NCI-H69 (cell line): ENCODE results near the gene FLT4.

Experiments used
- DNase-seq: peaks from one replicate; lab custom pipeline; 2025; lab: John Stamatoyannopoulos, UW

FLT4 gene

DNA sequence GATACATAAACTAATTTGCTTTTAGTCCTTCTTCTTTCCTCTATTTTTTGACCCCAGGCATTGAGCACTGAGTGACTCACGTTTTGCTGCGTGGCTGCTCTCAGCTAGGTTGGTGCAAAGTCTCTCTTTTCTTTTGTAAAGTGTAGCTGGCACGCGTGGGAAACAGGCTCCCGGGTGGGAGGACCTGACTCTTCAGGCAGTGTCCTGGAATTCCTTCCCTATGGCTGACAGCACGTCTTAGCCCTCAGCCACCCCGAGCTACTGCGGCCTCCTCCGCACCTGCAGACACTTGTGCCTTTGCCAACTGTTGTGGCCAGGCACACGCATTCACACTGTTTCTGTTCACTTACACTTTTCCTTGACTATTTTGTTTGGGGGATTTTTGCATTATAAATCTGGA lies 57.2 kb downstream of the FLT4 start:
- no peak for DNase-seq

DNA sequence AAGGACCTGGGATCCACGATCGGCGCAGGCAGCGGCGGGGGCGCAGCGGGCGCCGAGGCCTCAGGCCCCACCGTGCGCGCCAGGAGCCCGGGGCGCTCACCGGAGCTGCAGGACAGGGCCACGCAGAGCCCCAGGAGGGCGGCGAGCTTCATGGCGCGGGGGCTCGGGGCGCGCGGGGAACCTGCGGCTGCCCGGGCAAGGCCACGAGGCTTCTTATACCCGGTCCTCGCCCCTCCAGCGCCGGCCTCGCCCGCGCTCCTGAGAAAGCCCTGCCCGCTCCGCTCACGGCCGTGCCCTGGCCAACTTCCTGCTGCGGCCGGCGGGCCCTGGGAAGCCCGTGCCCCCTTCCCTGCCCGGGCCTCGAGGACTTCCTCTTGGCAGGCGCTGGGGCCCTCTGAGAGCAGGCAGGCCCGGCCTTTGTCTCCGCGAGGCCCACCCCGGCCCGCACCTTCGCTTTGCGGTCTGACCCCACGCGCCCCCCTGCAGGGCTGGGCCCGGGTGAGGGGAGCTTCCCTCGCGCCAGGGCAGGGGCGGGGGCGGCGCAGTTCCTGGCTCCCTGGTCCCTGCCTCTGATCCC lies 58.0 kb downstream of the FLT4 start, which contains the start of gene SCGB3A1:
TSS of gene SCGB3A1 (minus strand) at position 189 of the 577 bp plus-strand sequence. CDS start at position 152, 37 bp downstream.
- DNase-seq = peak; percentile 30

DNA sequence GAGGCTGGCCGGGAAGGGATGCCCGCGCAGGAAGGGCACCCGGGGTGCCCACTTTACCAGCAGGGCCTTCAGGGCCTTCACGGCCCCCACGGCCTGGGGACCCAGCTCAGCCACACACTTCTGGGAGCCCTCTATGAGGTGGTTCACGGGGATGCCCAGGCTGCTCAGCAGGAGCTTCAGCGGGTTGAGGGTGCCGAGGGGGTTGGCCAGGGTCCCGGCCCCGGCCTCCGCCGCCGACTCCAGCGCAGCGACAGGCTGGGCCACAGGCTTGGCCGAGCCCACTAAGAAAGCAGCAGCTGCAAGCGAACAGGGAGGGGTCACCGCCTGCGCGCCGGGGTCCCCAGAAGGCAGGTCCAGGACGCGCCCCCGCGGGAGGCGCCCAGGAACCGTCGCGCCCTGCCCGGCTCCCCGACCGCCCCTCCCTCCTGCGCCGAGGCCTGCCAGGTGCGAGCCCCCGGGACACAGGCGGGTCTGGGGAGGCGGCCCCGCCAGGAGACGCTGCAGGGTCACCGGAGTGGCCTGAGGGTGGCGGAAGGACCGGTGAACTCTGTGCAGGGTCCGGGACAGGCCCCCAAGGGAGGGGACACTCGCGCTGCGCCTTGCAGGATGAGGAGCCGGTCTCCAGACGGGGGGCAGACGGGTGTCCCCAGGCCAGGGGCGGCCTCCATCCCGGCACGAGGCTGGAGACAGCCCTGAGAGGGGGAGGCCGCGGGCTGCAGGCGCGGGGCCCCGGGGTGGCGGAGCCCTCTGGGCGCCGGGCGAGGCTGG lies 58.7 kb downstream of the FLT4 start:
- DNase-seq = peak; percentile 23

DNA sequence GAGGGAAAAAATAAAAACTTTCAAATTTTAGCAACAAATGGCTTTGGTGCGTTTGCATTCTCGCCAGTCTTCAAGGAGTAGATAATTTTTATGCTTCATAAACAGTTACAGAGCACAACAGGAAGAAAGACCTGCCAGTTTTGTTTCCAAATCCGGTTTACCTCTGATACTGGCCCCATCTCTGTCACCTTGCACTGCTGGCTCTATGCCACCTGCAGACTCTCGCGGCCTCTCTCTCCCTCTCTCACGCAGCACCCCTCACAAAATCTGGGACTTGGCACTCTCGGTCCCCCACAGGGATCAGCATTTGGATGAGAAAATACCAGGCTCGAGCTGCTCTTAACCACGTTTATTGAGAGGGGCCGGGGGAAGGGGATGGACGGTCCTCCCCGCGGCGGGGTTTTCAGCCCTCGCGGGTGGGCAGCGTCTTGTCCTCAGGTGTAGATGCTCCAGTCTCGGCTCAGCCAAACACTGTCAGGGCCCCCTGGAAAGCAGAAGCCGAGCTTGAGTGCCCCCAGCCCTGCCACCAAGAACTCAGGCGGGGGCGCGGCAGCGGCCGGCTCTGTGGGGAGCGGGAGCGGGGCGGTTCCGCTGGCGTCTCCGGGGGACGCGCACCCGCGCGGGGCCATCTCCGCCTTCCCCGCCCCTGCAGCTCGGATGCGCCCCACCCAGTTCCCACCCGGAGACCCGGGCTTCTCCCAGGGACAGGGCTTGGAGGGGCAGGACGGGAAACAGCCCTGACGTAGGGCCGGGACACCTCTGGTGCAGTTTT lies 59.4 kb downstream of the FLT4 start:
- peak; percentile 20 for DNase-seq

DNA sequence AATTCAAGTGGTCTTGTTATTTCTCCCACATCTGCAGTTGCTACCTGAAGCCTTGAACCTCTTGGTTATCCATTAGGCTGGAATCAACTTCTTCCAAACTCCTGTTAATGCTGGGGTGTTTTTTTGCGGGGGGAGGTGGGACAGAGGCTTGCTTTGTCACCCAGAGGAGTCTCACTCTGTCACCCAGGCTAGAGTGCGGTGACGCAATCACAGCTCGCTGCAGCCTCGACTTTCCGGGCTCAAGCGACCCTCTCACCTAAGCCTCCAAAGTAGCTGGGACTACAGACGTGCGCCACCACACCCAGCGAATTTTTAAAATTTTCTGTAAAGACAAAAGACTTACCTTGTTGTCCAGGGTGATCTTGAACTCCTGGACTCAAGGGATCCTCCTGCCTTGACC lies 62.5 kb downstream of the FLT4 start:
- DNase-seq = no peak

DNA sequence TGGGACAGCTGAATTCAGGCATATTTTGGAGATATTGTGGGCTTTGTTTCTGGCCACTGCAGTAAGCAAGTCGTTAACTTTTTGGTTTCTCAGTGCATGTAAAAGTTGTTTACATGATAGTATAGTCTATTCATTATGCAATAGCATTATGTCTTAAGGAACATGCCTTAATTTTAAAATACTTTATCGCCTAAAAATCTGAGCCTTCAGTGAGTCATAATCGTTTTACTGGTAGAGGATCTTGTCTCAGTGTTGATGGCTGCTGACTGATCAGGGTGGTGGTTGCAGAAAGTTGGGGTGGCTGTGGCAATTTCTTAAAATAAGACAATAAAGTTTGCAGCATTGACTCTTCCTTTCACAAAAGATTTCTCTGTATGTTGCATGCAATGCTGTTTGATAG lies 63.2 kb downstream of the FLT4 start:
- DNase-seq = no peak

DNA sequence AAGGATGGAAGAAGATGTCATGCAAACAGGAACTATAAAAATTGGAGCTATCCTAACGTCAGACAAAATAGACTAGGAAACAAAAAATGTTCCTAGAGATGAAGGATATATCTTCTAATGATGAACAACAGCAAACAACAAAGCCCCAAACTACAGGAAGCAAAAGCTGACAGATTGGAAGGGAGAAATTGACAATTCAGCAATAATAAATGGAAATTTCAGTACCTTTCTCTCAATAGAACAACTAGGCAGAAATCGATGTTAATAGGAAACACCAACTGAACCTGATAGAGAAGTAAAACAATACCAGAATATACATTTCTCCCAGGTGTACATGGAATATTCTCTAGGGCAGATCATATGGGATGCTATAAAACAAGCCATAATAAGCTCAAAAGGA lies 65.7 kb downstream of the FLT4 start:
- no peak for DNase-seq

DNA sequence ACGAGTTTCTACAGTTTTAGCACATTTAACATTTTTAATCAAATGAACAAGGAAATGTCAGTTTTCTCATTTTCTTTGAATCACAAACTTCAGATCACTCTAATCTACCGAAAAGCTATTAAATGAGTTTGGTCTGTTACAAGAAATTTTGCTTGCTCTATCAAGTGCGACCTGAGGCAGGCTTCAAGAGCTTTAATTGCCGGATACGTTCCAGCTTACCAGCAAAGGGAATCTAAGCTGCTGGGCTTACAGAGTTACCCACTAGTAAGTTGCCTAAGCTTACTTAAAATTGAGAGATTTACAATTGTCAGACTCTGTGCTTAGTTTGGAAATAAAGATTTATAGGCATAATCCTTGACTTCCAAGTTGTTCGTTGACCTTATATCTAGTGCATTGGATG lies 68.7 kb downstream of the FLT4 start:
- no peak for DNase-seq

DNA sequence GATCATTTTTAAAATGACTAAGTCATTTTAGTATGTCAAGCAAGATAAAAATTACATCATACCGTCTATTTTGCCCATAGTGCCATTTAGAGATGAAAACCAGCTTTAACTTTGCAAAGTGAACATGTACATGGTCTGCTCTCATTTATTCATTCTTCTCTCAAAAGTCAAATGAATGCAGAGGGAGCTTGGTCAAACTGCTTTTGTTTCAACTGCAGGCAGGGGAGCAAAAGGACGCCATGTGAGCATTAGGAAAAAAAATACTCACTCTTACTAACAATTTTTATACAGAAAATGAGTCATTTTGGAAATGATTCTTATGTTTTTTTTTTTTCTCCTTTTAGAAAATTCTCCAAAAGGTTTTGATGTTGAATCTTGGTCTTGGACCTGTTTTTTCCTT lies 73.8 kb downstream of the FLT4 start:
- DNase-seq = no peak

DNA sequence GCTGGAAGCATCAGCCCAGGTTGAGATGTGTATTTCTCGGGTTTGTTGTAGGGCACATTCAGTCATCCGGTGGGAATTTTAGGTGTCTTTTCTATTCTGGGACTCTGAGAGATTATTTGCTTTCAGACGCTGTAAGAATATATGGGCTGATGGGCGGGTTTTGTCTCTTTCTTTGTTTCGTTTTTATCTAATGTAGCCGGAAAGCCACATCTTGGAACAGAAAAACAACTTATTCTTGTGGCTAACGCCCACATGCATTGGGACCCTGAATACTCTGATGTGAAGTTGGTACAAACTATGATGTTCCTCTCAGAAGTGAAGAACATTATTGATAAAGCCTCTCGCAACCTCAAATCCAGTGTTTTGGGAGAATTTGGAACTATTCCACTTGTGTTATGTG lies 80.5 kb downstream of the FLT4 start:
- DNase-seq = no peak

DNA sequence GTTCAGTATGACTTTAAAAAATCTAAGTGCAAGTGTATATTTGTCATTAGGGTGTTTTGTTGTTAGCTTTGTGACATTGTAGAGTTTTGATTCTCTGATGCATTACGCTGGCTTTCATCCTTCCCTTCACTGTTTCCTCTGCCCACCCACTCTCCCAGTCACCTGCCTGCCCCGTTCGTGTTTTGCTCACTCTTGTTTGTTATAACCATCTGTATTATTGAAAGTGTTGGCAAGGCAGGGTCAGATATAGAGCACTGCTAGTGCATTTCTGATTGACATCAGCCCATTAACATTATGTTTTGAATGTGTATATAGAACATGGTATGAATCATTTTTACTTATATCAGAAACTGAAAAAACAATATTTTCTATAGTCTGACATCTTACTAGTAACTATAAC lies 85.4 kb downstream of the FLT4 start:
- no peak for DNase-seq

DNA sequence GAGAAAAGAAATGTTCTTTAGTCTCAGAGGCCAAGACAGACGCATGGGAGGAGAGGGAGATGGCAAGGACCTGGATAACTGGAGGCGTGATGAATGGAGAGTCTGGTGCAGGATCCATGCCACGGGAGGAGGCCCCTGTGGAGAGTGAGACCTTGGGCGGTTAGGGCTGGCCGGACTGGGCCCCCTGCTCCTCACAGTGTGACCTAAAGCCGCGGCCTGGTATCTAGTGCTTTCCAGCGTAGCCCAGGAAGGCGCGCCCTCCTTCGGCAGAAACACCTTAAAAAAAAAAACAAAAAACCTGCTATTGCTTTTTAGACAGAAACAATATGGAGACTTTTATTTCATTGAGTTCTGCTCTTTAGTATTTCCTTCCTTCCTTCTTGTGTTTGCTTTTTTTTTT lies 91.2 kb downstream of the FLT4 start:
- DNase-seq = no peak

DNA sequence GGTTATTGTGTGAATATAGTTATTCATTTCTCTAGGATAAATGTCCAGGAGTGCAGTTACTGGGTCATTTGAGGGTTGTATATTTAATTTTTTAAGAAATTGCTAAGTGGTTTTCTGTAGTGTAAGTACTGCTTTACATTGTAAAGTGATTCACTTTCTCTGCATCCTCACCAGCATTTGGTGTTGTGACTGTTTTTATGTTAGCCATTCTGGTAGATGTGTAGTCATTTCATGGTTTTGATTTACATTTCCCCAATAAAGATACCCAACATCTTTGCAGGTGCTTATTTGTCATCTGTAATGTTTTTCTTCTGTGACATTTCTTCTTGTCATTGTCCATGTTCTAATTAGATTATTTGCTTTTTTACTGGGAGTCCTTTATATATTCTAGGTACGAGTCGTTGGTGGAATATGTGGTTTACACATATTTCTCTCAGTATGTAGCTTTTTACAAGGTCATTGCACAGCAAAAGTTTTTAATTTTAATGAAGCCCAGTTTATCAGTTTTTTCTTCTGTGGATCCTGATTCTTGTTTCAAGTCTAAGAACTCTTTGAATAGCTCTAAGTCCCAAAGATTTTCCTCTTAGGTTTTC lies 92.1 kb downstream of the FLT4 start:
- DNase-seq = no peak

DNA sequence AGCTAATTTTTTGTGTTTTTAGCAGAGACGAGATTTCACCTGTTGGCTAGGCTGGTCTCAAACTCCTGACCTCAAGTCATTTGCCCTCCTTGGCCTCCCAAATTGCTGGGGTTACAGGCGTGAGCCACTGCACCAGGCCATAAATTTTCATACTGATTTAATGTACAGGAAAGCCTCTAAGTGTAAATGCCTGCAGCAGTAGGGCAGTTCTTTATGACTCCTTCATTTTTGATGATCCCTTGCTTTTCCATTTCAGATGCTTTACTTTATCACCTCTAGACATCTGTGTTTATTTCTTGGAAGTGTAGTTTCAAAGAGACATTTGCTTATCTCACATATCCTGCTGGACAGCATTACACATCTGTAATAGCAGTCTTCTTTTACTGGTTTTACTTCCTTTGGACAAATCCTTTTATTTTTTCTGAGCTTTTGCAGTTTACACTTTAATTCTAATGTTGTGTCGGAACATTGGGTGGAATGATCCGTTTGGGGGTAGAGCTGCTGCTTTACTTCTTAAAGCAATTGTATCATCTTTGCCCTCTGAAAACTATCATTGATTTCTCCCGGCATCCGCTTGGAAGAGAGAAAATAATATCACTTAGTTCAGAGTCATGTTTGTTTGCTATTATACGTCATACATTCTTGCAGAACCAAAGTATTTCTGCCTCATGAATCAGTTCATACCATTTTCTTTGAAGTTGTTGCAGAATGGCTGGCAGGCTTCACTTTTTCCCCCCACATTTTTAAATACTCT lies 94.1 kb downstream of the FLT4 start:
- no peak for DNase-seq

DNA sequence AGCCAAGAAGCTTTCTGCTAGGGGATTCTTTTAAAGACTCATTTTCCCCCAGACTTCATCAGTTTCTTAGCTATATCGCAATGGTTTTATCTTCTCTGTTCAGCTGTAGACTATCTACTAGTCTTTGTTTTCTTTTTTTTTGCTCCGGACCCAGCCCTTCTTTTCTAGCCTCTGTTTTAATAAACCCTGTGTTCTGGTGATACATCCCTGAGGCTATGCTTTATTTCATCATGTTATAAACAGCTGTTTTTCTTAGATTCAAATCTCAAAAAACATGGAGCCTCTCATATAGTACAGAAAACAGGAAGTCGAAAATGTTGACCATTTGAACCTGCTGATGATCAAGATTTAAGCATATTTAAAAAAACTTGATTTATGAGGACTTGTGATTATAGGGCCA lies 95.9 kb downstream of the FLT4 start:
- no peak for DNase-seq
